ENCODE results near the gene MAPK11.

Gene MAPK11

GRCh38 chr22:50252082-50253045, 17.8 kb downstream of the MAPK11 start:
- H3K4me3 ChIP-seq (replicated peaks; ENCODE audit: low read depth, low read length): no peak overlapping the region

GRCh38 chr22:50251477-50252081, 18.6 kb downstream of the MAPK11 start:
- no peak for DNase-seq (ENCODE audit: low read depth)
- TF ChIP-seq CTCF (IDR thresholded peaks at IDR 0.05; ENCODE audit: low read length, missing control alignments): no peak
- peak overlapping the region; percentile 27 for H3K4me3 ChIP-seq (replicated peaks; ENCODE audit: low read depth, low read length)

More at GRCh38 chr22:50252082-50253045, 17.8 kb downstream of the MAPK11 start:
- peak; percentile 66 for DNase-seq (ENCODE audit: low read depth)
- peak; percentile 70 for TF ChIP-seq CTCF (IDR thresholded peaks at IDR 0.05; ENCODE audit: low read length, missing control alignments)

- peak within 1 kb of the TSS; percentile 72 for H3K4me3 ChIP-seq (replicated peaks; ENCODE audit: low read depth, low read length)
- no peak for TF ChIP-seq CTCF (IDR thresholded peaks at IDR 0.05; ENCODE audit: low read length, missing control alignments)
- DNase-seq (ENCODE audit: low read depth): peak; percentile 73
These were observed 19.4 kb downstream of the MAPK11 start, which contains the start of gene HDAC10 for GRCh38 chr22:50250555-50251476. Gene HDAC10, minus strand, starts transcription at chr22:50251265. Its CDS starts 233 bp downstream, at chr22:50251032.

GRCh38 chr22:50250249-50250554, 20.0 kb downstream of the MAPK11 start:
- DNase-seq (ENCODE audit: low read depth): no peak
- peak overlapping the region; percentile 72 for H3K4me3 ChIP-seq (replicated peaks; ENCODE audit: low read depth, low read length)
- no peak for TF ChIP-seq CTCF (IDR thresholded peaks at IDR 0.05; ENCODE audit: low read length, missing control alignments)

GRCh38 chr22:50249341-50250248, 20.6 kb downstream of the MAPK11 start:
- H3K4me3 ChIP-seq (replicated peaks; ENCODE audit: low read depth, low read length): peak overlapping the region; percentile 72
- no peak for DNase-seq (ENCODE audit: low read depth)
- TF ChIP-seq CTCF (IDR thresholded peaks at IDR 0.05; ENCODE audit: low read length, missing control alignments): no peak

Data from fibroblast of pulmonary artery (primary cell).